Psoas muscle (tissue), 8 donors: Measurements from ENCODE around the gene FAM83C. TPM values are rescaled to one million over a fixed set of nuclear protein-coding genes. Genes with fewer than 3 reads are reported as not detected.

Experiments
- ATAC-seq, 4 donors: fragments of 200-7000 bp; cut with Tn5 transposase; one replicate each; pipeline ENCODE4 v1.9.1; 2020; ENCODE audit warnings: moderate library complexity in 3 of 4, mild to moderate bottlenecking in 2 of 4
- DNase-seq, 2 donors: peaks; one replicate each; pipeline ENCODE4 v3.0.0-alpha.2; 2020
- H3K27ac ChIP-seq: fragments of 200-600 bp; one replicate; pipeline ENCODE4 v1.8.0; 2022
- H3K27me3 ChIP-seq, 3 donors: fragments of 200-600 bp in 1 of 3; one replicate each; pipeline versions ENCODE4 v1.6.1 to v1.8.0; 2013 to 2022; ENCODE audit warnings: low read length in 2 of 3, mild to moderate bottlenecking in 2 of 3, moderate library complexity in 1 of 3; ENCODE audit not compliant: insufficient read depth in 3 of 3
- H3K36me3 ChIP-seq, 2 donors: fragments of 200-600 bp in 1 of 2; one replicate each; pipeline versions ENCODE4 v1.6.1 to v1.8.0; 2013 to 2022; ENCODE audit warnings: low read depth in 1 of 2, mild to moderate bottlenecking in 1 of 2, moderate library complexity in 1 of 2; ENCODE audit not compliant: insufficient read depth in 1 of 2
- H3K4me1 ChIP-seq: fragments of 200-600 bp; one replicate; pipeline ENCODE4 v1.8.0; 2022
- H3K4me3 ChIP-seq: fragments of 200-600 bp; one replicate; pipeline ENCODE4 v1.8.0; 2022; ENCODE audit warnings: mild to moderate bottlenecking
- H3K9me3 ChIP-seq: fragments of 200-600 bp; one replicate; pipeline ENCODE4 v1.8.0; 2022
- WGBS, 3 donors: extraction: QIAGEN DNeasy Blood & Tissue Kit; methylation state at CpG; one replicate each; pipeline versions ENCODE4 v1.1.6 to v1.1.7; 2013; 5-methylcytosine and 5-hydroxymethylcytosine counted together
- intact Hi-C, 2 donors: fragments of 100-400 bp; cut with DNase I; formaldehyde crosslinking; loops; one replicate each; pipeline versions ENCODE4 v1.11.0 to v1.14.2; 2022
- polyA plus RNA-seq, 3 donors: library from polyadenylated mRNA; stranded (reverse); fragments of 200-250 nt; gene quantifications; one replicate each; pipeline ENCODE4 v1.2.3, GENCODE V29; 2013
- total RNA-seq, 4 donors: library from RNA; stranded (reverse); fragmentation: NEBNext Ultra II Directional in 2 of 4; extraction: Animal tissue kit (Norgen Biotek cat#: 25700) in 2 of 4; gene quantifications; one replicate each; pipeline versions ENCODE4 v1.2.1 to v1.2.4, GENCODE V29; 2021 to 2023
- TF ChIP-seq, protein P1 (sequence below): fragments of 200-600 bp; IDR thresholded peaks from one replicate; pipeline ENCODE4 v1.8.0; 2022; ENCODE audit warnings: antibody characterized with exemption
- donor health status: healthy with polysubstance abuse.
- donor health status: DM: no; HTN: no; CAD: no; lungs with moderate emphysema.
- donor health status: Bipolar disorder and iron deficiency.
- donor health status: healthy.
- donor health status: DM: yes; HTN: yes; CAD: no.
- donor health status: DM: no; HTN: no; CAD: no.
- donor health status: DM: no; HTN: no; CAD: no.
- donor health status: DM: yes; HTN: yes; CAD: no.

Gene FAM83C
- total and polyA plus RNA-seq, 7 donors, result 0.04 to 0.07 (median 0.04) TPM; not detected in 4

DNA sequence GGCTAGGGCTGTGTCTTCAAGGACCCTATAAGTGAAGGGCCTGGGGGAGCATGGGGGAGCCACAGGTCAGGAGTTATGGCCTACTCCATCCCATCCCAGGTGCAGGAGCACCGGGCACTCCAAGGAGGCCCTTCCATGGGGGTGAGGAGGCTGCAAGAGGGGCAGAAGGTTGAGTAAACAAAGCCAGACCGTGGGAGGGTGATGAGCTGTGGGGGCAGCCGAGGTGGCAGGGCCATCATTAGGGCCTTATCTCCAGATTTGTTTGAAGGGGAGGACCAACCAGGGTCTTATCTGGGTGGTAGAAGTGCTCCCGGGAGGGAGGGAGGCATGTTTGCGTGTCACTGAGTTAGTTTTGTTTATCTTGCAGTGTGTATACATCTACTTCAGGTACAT lies 2.1 kb upstream of the FAM83C start:
- Histone ChIP-seq H3K4me3 (no peak overlapping the region), H3K4me1 (no peaks in the 10 kb centered on the region), H3K9me3 (no peaks in the 10 kb centered on the region), H3K27me3 (peaks cover 0 to 25% (median 4%) of the 10 kb centered on the region in 3 donors), H3K36me3 (no peaks in the 10 kb centered on the region), H3K27ac (no peak overlapping the region)
- ATAC-seq (no peak), DNase-seq (no peak)
- intact Hi-C loops, result no loop called here
- TF ChIP-seq, protein P1, sequence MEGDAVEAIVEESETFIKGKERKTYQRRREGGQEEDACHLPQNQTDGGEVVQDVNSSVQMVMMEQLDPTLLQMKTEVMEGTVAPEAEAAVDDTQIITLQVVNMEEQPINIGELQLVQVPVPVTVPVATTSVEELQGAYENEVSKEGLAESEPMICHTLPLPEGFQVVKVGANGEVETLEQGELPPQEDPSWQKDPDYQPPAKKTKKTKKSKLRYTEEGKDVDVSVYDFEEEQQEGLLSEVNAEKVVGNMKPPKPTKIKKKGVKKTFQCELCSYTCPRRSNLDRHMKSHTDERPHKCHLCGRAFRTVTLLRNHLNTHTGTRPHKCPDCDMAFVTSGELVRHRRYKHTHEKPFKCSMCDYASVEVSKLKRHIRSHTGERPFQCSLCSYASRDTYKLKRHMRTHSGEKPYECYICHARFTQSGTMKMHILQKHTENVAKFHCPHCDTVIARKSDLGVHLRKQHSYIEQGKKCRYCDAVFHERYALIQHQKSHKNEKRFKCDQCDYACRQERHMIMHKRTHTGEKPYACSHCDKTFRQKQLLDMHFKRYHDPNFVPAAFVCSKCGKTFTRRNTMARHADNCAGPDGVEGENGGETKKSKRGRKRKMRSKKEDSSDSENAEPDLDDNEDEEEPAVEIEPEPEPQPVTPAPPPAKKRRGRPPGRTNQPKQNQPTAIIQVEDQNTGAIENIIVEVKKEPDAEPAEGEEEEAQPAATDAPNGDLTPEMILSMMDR, result no peak
- 55 to 64% (median 63%) methylated on average over 5 of the region's 5 CpGs for WGBS, 3 donors

GRCh38 chr20:35293303-35294292 lies 1.4 kb upstream of the FAM83C start:
- WGBS, 3 donors, result 82 to 90% (median 85%) methylated on average over 19 of the region's 19 CpGs
- intact Hi-C loops, result no loop called here
- ATAC-seq (no peak), DNase-seq (no peak)
- TF ChIP-seq, protein P1, result no peak
- no peaks in the 10 kb centered on the region for H3K36me3 ChIP-seq
- peaks cover 0 to 25% (median 4%) of the 10 kb centered on the region in 3 donors for H3K27me3 ChIP-seq
- H3K4me1 ChIP-seq, result no peaks in the 10 kb centered on the region
- H3K9me3 ChIP-seq, result no peaks in the 10 kb centered on the region
- H3K27ac ChIP-seq, result no peak overlapping the region
- no peak overlapping the region for H3K4me3 ChIP-seq

GRCh38 chr20:35292504-35293285 lies 470 bp upstream of the FAM83C start:
- intact Hi-C loops, result no loop called here
- WGBS, 3 donors, result 61 to 64% (median 63%) methylated on average over 20 to 23 of the region's 23 CpGs
- Histone ChIP-seq H3K27me3 (peaks cover 0 to 25% (median 4%) of the 10 kb centered on the region in 3 donors), H3K9me3 (no peaks in the 10 kb centered on the region), H3K4me3 (no peak overlapping the region), H3K36me3 (no peaks in the 10 kb centered on the region), H3K27ac (no peak overlapping the region), H3K4me1 (no peaks in the 10 kb centered on the region)
- DNase-seq (peak in 1 of 2 donors; percentile 50), ATAC-seq (no peak)
- TF ChIP-seq, protein P1, result no peak

DNA sequence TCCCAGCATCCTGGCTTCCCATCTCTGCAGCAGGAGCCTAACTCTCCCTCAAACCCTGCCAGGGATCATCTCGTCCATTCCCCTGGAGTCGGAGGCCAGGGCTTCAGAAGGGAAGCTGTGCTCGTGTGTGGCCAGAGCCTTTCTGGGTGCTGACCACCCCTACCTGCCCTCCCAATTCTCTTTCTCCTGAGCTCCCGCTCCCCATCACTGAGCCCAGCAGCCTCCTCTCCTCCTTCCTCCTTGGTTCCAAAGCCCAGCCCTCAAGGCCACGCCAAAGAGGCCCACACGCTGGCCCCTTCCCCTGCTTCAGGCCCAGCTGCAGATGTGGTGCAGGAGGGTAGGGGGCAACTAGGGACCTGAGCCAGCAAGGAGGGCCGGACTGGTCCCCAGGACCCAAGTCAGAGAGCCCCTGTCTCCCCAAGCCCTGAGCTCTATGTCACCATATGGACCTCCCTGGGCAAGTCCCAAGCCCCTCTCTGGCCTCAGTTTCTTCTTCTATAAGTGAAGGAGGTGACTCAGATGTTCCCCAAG lies 1.3 kb downstream of the FAM83C start:
- H3K36me3 ChIP-seq, result no peaks in the 10 kb centered on the region
- WGBS, 3 donors, result 71 to 80% (median 75%) methylated on average over 7 of the region's 7 CpGs
- DNase-seq (no peak), ATAC-seq (no peak)
- H3K9me3 ChIP-seq, result no peaks in the 10 kb centered on the region
- H3K4me1 ChIP-seq, result no peaks in the 10 kb centered on the region
- H3K4me3 ChIP-seq, result no peak overlapping the region
- intact Hi-C loops, result no loop called here
- H3K27ac ChIP-seq, result no peak overlapping the region
- peaks cover 0 to 21% (median 4%) of the 10 kb centered on the region in 3 donors for H3K27me3 ChIP-seq
- TF ChIP-seq, protein P1, result no peak
